Esophagus squamous epithelium (tissue), 5 donors: ENCODE measurements around the gene BABAM1. TPM values are rescaled to one million over a fixed set of nuclear protein-coding genes. Genes with fewer than 3 reads are reported as not detected.

ENCODE experiments used
- DNase-seq: peaks from one replicate; lab custom pipeline; 2025; lab: John Stamatoyannopoulos, UW
- H3K27ac ChIP-seq, 4 donors: fragments of 200-600 bp; sonication (generic); one replicate each; pipeline ENCODE4 v1.5.1; 2016 to 2019; ENCODE audit warnings: mild to moderate bottlenecking in 1 of 4
- H3K27me3 ChIP-seq, 4 donors: fragments of 200-600 bp; sonication (generic); 1 replicate in 3 of 4; 2 replicates in 1 of 4; pipeline versions ENCODE4 v1.5.1 to v1.6.0; 2017 to 2021; ENCODE audit warnings: antibody characterized with exemption in 1 of 4
- H3K36me3 ChIP-seq, 3 donors: fragments of 200-600 bp; sonication (generic); one replicate each; pipeline ENCODE4 v1.5.1; 2016 to 2019
- H3K4me1 ChIP-seq, 3 donors: fragments of 200-600 bp; sonication (generic); one replicate each; pipeline ENCODE4 v1.5.1; 2017 to 2019
- H3K4me3 ChIP-seq, 4 donors: fragments of 200-600 bp; sonication (generic); 1 replicate in 3 of 4; 2 replicates in 1 of 4; pipeline ENCODE4 v1.5.1; 2016 to 2019; ENCODE audit warnings: mild to moderate bottlenecking in 2 of 4, moderate library complexity in 1 of 4
- H3K9me3 ChIP-seq, 3 donors: fragments of 200-600 bp; sonication (generic); one replicate each; pipeline ENCODE4 v1.5.1; 2016 to 2019
- CTCF ChIP-seq, 6 experiments: fragments of 450-650 bp in 4 of 6; fragments of 200-600 bp in 2 of 6; sonication (generic) in 2 of 6; IDR thresholded peaks; one replicate each; pipeline ENCODE4 v1.5.1; 2016 to 2019; ENCODE audit warnings: antibody characterized with exemption in 6 of 6, mild to moderate bottlenecking in 4 of 6, moderate library complexity in 4 of 6
- POLR2A ChIP-seq, 4 donors: fragments of 450-650 bp; IDR thresholded peaks; one replicate each; pipeline ENCODE4 v1.6.1; 2017; ENCODE audit warnings: antibody characterized with exemption in 4 of 4, mild to moderate bottlenecking in 4 of 4, moderate library complexity in 3 of 4
- WGBS, 2 donors: methylation state at CpG; one replicate each; pipeline ENCODE4 v1.1.5; 2018; 5-methylcytosine and 5-hydroxymethylcytosine counted together
- intact Hi-C: fragments of 100-400 bp; cut with DNase I; formaldehyde crosslinking; loops from one replicate; pipeline ENCODE4 v1.15.0; 2022
- total RNA-seq, 4 donors: library from RNA; depleted of rRNA; stranded (reverse); fragments of >200 nt; gene quantifications; one replicate each; pipeline ENCODE4 v1.1.0, GENCODE V29; 2016
- donor health status: DM: yes; HTN: yes; CAD: no.

Gene BABAM1
- total RNA-seq, 4 donors from 2014 or later = 29.1 to 55.8 (median 53.1) TPM

GRCh38 chr19:17324357-17325114, 57.3 kb downstream of the BABAM1 start:
- WGBS, 2 donors = 97% methylated on average over 5 of the region's 28 CpGs; no CpG with 5 or more reads in 1 of the 2 donors
- Histone ChIP-seq H3K27ac (peak overlapping the region in 1 of 4 donors; percentile 44), H3K36me3 (peaks cover 12 to 48% (median 15%) of the 10 kb centered on the region in 3 donors)

GRCh38 chr19:17325133-17325532, 57.9 kb downstream of the BABAM1 start:
- TF ChIP-seq CTCF (IDR thresholded peaks at IDR 0.05) (no peak), POLR2A (IDR thresholded peaks at IDR 0.05) (no peak)
- Histone ChIP-seq H3K9me3 (no peaks in the 10 kb centered on the region), H3K27ac (no peak overlapping the region), H3K4me3 (no peak overlapping the region), H3K36me3 (peaks cover 6 to 43% (median 11%) of the 10 kb centered on the region in 3 donors), H3K27me3 (peaks cover 0 to 19% (median 2%) of the 10 kb centered on the region in 4 donors), H3K4me1 (peaks cover 27 to 74% (median 27%) of the 10 kb centered on the region in 3 donors)
- no peak for DNase-seq
- intact Hi-C loops = no loop called here
- WGBS, 2 donors = 77 to 93% methylated on average over 10 to 20 of the region's 20 CpGs

More at GRCh38 chr19:17324357-17325114, 57.3 kb downstream of the BABAM1 start:
- H3K27me3 ChIP-seq = peaks cover 0 to 13% (median 2%) of the 10 kb centered on the region in 4 donors
- DNase-seq = no peak
- intact Hi-C loops = no loop called here
- H3K4me1 ChIP-seq = peaks cover 22 to 68% (median 25%) of the 10 kb centered on the region in 3 donors
- H3K4me3 ChIP-seq = no peak overlapping the region
- TF ChIP-seq POLR2A (IDR thresholded peaks at IDR 0.05) = no peak
- TF ChIP-seq CTCF (IDR thresholded peaks at IDR 0.05) = no peak
- no peaks in the 10 kb centered on the region for H3K9me3 ChIP-seq

DNA sequence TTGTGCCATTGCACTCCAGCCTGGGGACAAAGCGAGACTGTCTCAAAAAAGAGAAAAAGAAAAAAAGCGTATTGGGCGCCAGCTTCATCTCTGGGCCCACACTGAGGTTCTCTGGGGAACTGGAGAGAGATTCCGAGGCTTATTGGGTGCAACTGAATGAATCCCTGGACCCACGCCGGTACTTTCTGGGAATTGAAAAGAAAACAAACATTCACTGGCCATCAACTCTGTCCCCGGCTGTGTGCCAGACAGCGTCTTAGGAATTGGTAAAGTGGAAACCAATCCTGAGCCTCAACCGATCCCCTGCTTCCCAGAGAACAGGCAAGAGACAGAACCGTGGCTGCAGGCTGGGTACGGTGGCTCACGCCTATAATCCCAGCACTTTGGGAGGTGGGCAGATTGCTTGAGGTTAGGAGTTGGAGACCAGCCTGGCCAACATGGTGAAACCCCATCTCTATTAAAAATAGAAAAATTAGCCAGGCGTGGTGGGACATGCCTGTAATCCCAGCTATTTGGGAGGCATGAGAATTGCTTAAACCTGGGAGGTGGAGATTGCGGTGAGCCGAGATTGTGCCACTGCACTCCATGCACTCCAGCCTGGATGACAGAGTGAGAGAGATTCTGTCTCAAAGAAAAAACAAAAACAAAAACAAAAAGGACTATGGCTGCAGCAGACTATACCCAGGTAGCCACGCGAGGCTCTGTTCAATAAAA, 58.8 kb downstream of the BABAM1 start:
- DNase-seq = no peak
- no peaks in the 10 kb centered on the region for H3K9me3 ChIP-seq

DNA sequence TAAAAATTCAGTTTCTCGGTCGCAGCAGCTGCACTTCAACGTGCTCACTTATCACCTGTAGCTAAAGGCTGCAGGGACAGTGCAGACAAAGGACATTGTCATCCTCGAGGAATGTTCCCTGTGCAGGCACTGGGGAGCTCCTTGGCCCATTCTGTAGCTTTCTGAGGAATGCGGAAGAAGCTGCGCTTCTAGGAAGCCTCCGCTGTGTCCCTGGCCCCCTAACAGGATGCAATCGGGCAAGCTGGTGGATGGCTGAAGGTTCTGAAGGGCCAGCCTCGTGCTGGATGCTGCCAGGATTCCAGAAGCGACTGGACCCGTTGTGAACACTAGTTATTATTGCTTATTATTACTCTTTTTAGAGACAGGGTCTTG, 59.3 kb downstream of the BABAM1 start:
- intact Hi-C loops = no loop called here
- Histone ChIP-seq H3K27me3 (peaks cover 0 to 33% (median 2%) of the 10 kb centered on the region in 4 donors), H3K27ac (peak overlapping the region in 1 of 4 donors; percentile 36), H3K4me3 (no peak overlapping the region), H3K9me3 (no peaks in the 10 kb centered on the region), H3K4me1 (peaks cover 27 to 75% (median 27%) of the 10 kb centered on the region in 3 donors), H3K36me3 (peaks cover 0 to 36% (median 5%) of the 10 kb centered on the region in 3 donors)
- DNase-seq = no peak
- 77 to 81% methylated on average over 6 to 9 of the region's 11 CpGs for WGBS, 2 donors
- TF ChIP-seq POLR2A (IDR thresholded peaks at IDR 0.05) (no peak), CTCF (IDR thresholded peaks at IDR 0.05) (no peak)

More for the DNA sequence above, 58.8 kb downstream of the BABAM1 start:
- intact Hi-C loops = no loop called here
- Histone ChIP-seq H3K27me3 (peaks cover 0 to 28% (median 2%) of the 10 kb centered on the region in 4 donors), H3K4me3 (no peak overlapping the region), H3K27ac (peak overlapping the region in 1 of 4 donors; percentile 36), H3K36me3 (peaks cover 0 to 42% (median 5%) of the 10 kb centered on the region in 3 donors), H3K4me1 (peaks cover 27 to 75% (median 27%) of the 10 kb centered on the region in 3 donors)
- TF ChIP-seq CTCF (IDR thresholded peaks at IDR 0.05) = no peak
- no peak for TF ChIP-seq POLR2A (IDR thresholded peaks at IDR 0.05)
- WGBS, 2 donors = 56 to 61% methylated on average over 13 of the region's 17 CpGs
